GM21825 (cell line): ENCODE results near the gene OTP.

Source experiments
- ATAC-seq: cut with Tn5 transposase; IDR thresholded peaks from one replicate; pipeline ENCODE4 v1.9.1; 2021; ENCODE audit warnings: mild to moderate bottlenecking, moderate library complexity; ENCODE audit not compliant: unreplicated experiment

OTP gene

DNA sequence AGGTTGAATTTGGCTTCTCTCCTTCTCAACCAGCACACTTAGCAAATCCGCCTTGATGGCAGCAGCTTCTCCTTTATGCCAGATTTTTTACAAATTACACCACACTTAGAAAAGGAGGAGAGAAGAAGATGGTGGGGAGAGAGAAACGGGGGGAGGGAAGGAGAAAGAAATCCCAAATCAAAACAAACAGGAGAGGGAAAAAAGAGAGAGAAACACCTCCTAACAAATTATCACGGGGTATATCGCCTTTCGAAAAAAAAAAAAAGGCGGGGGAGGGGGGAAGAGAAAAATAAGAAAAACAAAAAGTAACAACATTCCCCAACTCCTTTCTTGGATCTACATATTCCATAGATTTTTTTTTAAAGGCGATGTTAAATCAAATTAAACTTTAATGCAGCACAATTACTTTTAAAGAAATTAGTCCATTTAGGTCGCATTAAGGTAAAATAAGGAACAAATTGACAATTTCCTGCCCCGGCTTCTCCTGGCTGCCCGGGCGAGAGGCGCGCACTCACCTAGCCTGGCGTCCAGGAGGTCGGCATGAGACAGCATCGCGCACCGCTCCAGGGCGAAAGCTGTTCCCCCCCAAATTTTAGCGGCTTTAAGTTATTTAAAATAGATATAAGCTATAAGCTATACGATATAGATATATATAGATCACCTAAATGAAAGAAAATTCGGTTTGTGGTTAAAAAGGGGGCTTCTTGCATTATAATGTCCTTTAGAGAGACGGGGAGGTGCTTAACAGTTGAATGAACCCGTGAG is at the start of gene OTP:
Gene OTP, minus strand, starts transcription at position 716 of the 765 bp plus-strand sequence. Its CDS starts 164 bp downstream, at position 552.
- ATAC-seq: no peak

DNA sequence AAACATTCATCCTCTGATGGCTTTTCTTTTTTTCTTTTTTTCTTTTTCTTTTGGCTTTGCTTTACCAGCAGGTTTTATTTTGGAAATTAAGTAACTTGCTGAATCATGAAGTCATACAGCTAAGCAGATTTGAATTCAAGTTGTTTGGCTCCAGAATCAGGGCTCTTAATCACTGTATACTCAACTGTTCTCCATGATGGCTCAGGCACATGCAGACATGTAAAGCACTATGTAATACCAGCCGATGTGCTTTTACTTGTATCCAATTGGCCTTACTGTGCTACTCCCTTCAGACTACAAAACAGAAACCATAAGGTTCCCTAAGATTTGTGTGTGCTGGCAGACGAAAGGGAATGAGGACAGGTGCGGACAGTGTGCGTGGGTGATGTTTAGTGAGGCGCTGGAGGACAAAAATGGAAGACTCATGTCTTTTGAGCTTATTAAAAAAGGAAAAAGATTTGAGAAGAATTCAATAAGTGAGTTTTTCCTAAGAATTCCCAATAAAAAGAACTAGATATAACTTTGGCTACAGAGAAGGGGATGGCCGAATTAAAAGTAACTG is 44.7 kb upstream of the OTP start:
- ATAC-seq: no peak

DNA sequence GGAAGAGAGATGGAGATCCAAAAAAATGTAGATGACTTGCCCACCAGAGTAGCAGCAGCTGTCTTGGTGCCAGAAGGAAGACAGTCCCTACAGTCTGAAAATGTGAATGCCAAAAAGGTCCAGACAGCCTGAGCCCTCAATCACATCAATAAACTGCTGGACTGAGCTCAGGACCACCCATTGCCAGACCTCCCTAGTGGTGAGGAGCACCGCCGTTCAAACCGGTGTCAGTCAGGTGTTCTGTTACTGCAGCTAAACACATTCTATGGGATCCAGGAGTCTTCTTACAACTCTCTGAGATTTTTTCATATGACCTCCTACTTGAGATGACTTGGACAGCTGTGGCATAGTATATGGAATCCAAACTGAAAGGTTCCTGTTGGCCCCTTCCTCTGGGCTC is 32.0 kb upstream of the OTP start:
- no peak for ATAC-seq

DNA sequence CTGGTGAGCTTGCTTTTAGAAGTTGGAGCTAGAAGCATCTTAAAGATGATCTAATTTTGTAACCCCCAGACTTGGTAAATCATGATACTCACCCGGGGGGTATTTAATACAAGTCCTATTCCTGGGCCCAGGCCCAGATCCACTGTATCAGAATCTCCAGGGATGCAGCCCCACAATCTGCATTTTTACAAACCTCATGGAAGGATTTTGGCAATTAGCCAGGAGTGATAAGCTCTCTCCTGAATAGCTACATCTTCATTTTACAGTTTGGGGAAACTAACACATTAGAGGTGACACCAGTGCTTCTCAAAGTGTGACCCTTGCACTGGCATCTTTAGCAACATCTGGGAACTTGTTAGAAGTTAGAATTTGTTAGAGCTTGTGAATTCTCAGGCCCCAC is 31.2 kb upstream of the OTP start:
- no peak for ATAC-seq

DNA sequence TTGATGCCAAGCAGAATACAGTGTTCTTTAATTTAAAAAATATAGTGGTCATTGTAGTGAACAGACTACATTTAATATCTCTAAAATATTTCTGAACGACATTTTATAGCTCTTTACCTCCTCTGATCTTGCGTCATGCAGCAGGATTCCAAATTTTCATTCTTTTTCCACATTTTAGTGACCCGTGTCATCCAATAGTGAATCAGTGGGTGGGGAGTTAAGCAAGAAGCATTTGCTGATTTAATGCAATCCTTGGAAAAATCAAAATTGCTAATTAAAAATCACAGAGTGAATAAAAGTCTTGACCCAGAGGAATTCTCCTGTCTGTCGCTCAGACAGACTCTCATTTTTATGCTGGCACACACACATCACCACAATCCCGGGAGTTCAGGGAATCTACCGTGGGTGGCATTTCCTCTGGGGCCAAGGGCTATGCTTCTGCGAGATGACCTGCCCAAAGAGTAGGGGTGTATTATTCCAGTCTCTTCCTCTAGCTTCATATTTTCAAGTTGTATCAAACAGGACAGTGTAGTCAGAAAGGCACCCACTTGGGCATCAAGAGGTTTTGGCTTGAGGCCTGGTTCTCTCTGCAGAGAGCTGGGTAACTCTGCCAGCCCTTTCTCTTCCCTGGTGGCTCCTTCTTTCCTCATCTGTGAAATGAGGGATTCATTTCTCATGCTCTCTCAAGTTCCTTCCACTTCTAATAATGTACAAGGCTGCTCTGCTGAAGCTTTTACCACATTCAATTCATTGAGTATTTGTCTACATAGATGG is 24.8 kb upstream of the OTP start:
- no peak for ATAC-seq

DNA sequence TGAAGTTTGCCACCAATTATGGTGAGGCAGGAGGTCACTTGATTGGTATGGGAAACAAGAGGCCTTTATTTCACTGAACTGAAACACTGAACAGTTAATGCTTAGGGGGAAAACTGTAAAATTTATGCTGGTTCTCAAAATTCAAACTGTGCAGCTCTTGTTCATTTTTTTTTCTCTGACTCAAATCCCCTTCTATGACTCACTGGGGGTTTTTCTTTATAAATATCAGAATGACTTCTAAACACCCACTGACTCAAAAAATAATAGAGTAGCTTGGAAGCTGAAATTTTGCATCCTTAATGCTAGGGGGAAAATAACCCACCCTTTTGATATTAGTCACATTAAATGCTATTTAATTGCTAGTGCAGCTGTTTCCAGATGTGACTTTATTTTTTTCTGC is 24.1 kb upstream of the OTP start:
- ATAC-seq: no peak

DNA sequence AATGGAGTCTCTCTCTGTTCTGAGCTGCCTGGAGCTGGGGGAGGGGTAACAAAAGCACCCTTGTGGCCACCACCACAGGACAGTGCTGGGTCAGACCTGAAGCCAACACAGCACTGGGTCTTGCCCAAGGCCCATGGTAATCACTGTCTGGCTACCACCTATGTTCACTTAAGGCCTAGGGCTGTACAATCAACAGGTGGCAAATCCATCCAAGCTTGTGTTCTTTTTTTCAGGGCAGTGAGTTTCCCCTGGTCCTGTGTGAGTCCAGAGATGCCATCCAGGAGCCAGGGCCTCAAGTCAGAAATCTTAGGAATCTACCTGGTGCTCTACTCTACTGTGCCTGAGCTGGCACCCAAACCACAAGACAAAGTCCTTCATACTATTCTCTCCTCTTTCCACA is 20.1 kb upstream of the OTP start:
- no peak for ATAC-seq

DNA sequence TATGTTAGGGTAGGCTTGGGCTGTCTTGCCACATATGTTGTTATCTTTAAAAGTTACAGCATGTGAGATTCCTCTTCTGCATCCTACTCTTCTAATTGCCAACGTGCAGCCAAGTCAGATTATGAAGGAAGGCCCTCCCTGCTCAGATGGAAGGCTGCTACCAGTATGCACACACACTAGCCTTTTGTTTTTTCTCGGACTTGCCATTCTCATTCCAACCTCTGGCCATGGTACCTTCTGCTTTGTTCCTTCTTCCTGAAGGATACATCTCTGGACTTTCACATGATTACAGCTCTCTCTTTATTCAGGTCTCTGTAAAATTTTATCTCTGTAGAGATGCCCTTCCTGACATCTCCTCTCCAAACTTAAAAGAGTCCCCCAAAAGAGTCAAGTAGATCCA is 12.8 kb upstream of the OTP start:
- no peak for ATAC-seq

DNA sequence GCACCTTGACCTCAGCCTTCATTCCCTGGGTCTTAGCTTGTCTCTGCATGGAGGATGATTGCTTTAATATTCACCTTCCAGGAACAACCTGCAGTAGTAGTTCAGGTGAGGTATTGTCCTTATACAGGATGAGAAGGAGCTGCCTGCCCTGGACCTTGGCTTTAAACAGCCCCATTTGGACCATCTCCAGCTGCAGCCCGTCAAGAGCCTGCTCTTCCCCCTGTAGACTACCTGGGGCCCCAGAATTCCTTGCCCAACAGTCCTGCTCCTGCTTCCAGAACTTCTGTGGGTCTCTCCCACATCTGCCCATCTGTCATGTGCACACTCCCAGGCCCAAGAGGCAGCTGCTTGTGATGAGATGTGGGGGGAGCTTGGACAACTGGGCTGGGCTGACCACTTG is 12.2 kb upstream of the OTP start:
- ATAC-seq: no peak

DNA sequence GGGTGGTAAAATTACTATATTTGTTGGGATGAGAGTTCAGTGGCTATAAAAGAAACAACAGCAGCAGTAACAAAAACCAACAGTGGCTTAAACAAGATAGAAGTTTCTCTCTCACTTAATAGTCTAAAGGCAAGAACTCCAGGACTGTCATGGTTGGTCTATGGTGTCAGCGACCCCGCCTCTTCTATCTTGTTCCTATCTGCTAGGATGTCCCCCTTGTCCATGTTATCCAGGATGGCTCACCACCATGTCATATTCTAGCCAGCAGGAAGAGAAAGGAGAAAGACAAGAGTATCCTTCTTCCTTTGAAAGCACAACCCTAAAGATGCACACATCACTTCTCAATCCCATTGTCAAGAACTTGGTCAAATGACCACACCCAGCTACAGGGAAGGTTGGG is 11.3 kb upstream of the OTP start:
- no peak for ATAC-seq

DNA sequence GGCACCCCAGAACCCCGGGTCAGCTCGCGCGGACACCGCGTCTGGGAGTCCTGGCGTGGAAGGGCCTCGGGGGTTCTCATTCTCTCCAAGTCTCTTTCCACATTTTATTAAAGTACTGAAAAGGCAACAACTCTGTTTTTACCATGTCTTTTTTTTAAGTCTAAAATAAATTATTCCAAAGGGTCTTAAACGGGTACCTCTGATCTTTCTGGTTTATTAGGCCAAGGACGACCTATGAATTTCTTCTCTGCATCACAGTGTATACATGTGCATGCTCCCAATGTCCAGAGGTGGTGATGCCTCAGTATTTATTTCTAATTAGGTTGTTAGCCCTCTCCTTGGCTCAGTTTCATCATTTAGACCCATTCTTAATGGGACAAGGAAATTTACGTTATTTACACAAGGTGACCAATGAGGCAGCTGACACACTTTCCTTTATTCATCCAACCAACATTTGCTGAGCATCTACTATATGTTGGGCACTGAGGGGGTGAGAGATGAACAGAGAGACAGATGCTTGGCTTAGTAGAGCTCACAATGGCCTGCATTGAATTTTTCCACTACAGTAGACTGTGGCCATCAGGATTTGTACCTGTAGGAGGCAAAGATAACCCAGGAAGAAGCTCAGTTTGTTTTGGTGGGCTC is 7.6 kb upstream of the OTP start:
- ATAC-seq: no peak

DNA sequence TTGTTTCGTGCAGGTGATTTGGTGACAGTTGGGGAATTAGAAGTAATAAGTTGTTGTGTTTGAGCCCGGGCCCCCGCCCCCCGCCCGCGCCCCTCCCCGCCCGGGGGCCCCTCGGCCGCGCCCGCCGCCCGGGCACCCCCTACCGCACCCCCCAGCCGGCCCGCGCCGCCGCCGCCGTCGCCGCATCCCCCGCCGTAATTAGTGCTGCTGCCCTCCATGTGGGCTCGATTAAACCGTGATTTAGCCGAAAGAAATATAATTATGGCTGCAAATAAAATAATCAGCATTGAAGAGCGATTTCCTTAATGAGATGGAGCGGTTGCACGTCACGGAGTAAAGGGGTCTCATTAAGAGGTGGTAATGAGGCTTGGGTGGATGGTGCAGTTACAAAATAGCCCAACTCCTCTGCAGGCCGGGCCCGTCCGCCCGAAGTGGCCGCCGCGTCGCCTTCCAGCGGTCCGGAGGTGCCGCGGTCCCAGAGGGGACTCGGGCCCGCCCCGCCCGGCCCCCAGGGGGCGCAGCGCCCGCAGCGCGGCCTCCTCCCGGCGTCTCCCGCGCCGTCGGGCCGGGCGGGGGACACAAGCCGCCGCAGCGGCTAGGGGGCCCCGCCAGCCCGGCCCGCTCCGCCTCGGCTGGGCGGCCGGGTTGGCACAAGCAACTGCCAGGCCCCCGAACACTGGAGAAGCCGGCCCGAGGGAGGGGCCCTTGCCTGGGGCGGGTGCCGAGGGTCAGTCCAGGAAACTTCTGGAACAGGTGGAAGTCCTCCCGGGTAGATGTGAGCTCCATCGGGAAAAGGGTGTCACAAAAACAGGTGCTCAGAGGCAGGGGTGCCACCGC is 6.9 kb upstream of the OTP start:
- ATAC-seq: no peak

DNA sequence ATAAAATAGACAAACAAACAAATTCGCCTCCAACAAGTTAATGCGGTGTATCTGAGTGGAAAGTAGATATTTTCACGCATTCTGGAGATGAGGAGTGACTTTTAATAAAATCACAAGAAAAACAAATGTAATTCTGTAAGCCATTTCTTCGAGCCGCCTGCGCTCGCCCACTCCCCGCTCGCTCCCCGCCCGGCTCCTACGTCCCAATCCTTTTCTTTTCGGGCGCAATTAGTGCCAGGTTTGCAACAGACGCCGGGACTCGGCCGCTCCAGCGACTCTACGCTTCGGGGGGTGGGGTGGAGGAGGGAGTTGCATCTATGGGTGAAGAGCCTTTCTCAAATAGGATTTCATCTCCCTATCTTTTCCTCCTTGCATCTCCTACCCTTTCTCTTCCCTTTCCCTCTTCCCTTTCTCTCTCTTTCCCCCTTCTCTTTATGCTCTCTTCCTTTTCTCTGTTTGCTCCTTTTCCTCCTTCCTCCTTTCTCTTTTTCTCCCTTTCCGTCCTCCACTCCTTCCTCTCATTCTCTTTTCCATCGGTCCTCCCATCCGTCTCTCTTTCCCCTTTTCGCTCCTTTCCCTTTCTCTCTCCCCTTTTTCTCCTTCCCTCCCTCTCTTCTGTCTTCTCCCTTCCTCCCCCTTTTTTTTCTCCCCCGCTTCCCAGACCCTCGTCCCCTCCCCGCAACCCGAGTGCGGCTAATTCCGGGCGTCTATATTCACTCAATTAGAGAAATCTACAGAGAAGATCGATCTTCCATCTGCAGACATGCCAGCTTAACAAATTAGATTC is 6.1 kb upstream of the OTP start:
- no peak for ATAC-seq

DNA sequence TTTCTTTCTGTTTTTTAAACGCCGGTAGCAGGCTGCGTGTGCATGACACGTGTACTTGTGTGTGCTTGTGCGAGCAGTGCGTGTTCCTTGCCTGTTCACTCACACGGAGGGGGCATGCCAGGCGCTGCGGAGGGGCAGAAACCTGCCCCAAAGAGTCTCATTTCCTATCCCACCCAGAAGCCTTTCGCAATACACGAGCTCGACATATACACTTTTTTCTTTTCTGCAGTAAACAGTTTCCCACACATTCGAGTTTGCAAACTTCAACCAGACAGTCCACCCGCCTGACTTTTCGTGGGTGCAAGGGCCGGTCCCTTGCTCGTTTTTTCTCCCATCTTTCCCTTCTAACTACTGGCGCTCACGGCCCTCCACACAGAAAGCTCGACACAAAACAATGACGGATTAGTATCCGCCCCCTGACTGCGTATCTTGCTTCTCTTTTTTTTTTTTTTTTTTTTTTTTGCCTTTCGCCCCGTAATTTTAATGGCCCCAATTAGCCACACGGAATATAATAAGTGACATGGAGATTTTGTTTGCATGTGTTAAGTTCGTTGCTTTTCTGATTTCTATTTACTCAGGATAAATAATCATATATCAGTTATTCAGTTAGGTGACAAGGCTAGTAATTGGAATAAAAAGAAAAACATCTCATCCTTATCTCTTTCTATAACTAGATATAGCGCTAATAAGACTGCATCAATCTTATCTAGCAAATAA is 5.3 kb upstream of the OTP start:
- no peak for ATAC-seq

DNA sequence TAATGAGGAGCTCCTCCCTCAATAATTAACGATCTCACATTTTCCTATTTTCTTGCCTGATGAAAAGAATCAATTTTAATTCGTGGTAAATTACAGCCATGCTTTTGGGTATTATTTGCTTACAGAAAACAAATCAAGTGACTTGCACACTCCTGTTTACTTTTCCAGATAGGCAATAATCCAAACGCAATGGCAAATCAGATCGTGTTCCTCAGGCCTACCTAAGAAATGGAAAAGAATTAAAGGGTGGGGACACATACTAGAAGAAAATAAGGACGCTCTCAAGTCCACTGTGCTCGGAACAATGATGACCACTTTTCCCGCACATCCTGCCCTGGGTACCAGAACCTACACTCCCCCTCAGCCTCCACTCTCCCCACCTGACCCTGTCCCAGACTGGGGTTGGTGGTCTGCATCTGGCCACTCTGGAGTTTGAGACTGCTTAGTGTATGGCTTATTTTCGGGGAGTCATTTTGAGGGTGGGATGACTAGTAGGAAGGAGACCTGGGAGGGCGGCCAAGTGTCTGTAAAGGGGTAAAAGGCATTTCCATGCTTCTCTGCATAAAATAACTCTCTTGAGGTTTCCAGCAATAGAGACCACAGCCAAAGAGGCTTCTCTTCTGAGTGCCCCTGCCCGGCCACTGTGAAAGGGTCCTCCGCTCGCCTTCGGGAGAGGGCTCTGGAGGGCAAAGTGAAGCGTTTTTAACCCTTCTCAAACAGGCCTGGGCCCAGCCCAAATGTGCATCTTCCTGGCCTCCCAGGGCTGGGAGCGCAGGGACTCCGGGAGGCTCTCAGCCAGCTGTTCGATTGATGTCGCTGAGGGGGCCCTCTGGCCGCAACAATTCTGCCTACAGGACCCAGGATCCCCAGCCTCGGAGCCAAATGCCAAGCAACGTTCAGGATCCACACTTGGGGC is 4.5 kb upstream of the OTP start:
- no peak for ATAC-seq

DNA sequence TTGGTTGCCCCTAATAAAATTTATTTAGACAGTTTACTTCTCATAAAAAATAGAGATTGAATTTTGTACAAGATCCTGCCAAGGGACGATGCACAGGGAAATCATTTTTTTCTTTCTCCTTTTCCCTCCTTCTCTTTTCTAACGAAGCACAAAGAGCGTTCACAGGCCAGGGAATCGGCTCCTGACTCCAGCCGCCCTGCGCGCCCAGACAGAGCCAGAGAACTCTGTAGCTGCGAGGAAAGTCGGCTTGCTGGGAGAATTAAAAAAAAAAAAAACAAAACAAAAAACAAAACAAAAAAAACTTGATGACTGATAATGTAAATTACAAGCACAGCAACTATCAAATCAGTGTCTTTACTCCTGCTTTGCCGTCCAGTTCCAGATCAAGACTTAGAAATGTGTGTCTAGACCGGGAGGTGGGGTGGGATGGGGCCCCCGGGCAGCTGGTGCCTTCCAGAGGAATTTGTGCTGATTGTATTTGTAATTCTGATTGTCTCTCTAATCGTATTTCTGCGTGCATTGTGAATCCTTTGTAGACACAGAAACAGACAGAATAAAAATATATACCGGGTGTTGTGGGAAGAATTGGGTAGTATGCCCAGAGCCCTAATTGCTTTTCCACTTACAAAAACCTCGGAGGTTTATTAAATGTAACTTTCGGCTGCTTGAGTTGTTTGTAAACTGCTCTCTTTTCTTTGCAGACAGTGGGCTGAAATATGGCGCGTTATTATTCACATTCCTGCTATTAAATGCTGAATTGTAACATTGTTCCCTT is 3.6 kb upstream of the OTP start:
- no peak for ATAC-seq

DNA sequence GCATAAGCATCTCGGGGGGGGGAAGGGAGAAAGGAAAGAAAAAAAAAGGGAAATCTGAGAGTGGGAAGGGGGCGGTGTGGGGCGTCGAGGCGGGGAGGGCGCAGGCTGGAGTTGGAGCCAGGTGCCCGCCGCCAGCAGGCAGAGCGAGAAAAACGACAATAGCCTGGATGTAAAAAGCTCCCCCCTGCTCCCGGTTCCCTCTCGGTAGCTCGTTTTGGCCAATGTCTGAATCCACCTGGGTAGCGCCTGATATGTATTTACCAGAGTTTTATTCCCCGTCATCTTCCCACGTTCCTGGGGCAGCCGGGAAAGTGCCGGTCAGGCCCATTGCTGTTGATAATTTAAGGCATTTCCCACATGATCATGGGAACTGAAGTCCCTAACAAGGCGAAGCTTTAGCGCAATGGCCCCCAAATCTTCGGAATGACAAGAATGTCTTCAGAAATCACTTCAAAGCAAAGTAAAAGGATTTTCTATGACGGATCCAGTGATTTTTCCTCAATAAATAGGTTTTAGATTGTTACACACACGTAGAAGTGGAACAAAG is 3.0 kb upstream of the OTP start:
- ATAC-seq: no peak
